Measurements from ENCODE around the gene CEP70.
"Not testable (repeated sequence)": the region's sequence is repeated elsewhere in the genome, so short reads cannot be mapped to it uniquely, and the experiment has no call there.

CEP70 gene

GRCh38 chr3:138496436-138496835, 97.6 kb downstream of the CEP70 start:
- no peak overlapping the region for H3K4me3 ChIP-seq (ENCODE audit: low read depth, low read length)

GRCh38 chr3:138495638-138496037, 98.4 kb downstream of the CEP70 start:
- not testable (repeated sequence) for H3K4me3 ChIP-seq (ENCODE audit: low read depth, low read length)

More at GRCh38 chr3:138496436-138496835, 97.6 kb downstream of the CEP70 start:
- no peak for TF ChIP-seq CTCF (IDR thresholded peaks at IDR 0.05; ENCODE audit: low read depth, low read length)

GRCh38 chr3:138494607-138494929, 99.5 kb downstream of the CEP70 start:
- no peak overlapping the region for H3K4me3 ChIP-seq (ENCODE audit: low read depth, low read length)
- TF ChIP-seq CTCF (IDR thresholded peaks at IDR 0.05; ENCODE audit: low read depth, low read length): no peak

- no peak for TF ChIP-seq CTCF (IDR thresholded peaks at IDR 0.05; ENCODE audit: low read depth, low read length)
- H3K4me3 ChIP-seq (ENCODE audit: low read depth, low read length): no peak overlapping the region
Observed at GRCh38 chr3:138493804-138494606, 100.1 kb downstream of the CEP70 start.

- no peak overlapping the region for H3K4me3 ChIP-seq (ENCODE audit: low read depth, low read length)
- no peak for TF ChIP-seq CTCF (IDR thresholded peaks at IDR 0.05; ENCODE audit: low read depth, low read length)
Observed at GRCh38 chr3:138492980-138493675, 100.9 kb downstream of the CEP70 start.

- TF ChIP-seq CTCF (IDR thresholded peaks at IDR 0.05; ENCODE audit: low read depth, low read length): no peak
- H3K4me3 ChIP-seq (ENCODE audit: low read depth, low read length): no peak overlapping the region
Observed at GRCh38 chr3:138491971-138492370, 102.1 kb downstream of the CEP70 start.

- not testable (repeated sequence) for H3K4me3 ChIP-seq (ENCODE audit: low read depth, low read length)
Observed at GRCh38 chr3:138486580-138486979, 107.5 kb downstream of the CEP70 start.

- not testable (repeated sequence) for H3K4me3 ChIP-seq (ENCODE audit: low read depth, low read length)
Observed at GRCh38 chr3:138484672-138485071, 109.4 kb downstream of the CEP70 start.

- peak; percentile 94 for TF ChIP-seq CTCF (IDR thresholded peaks at IDR 0.05; ENCODE audit: low read depth, low read length)
- H3K4me3 ChIP-seq (ENCODE audit: low read depth, low read length): no peak overlapping the region
Observed at GRCh38 chr3:138479438-138479863, 114.6 kb downstream of the CEP70 start.

Measured in WI38 (cell line).